NB4 (cell line): ENCODE data around the gene CA14.
"Not testable (repeated sequence)": the region's sequence is repeated elsewhere in the genome, so short reads cannot be mapped to it uniquely, and the experiment has no call there.

ENCODE experiments used
- MYC ChIP-seq: IDR thresholded peaks from 2 replicates; pipeline ENCODE4 v1.6.1; 2011; ENCODE audit warnings: low read depth, low read length
- TF ChIP-seq, protein P1 (sequence below): IDR thresholded peaks from one replicate; pipeline ENCODE4 v1.5.1; 2012; ENCODE audit warnings: low read depth, low read length
- TF ChIP-seq, protein P2 (sequence below): IDR thresholded peaks from 2 replicates; pipeline ENCODE4 v1.6.1; 2011; ENCODE audit warnings: low read depth, low read length

DNA sequence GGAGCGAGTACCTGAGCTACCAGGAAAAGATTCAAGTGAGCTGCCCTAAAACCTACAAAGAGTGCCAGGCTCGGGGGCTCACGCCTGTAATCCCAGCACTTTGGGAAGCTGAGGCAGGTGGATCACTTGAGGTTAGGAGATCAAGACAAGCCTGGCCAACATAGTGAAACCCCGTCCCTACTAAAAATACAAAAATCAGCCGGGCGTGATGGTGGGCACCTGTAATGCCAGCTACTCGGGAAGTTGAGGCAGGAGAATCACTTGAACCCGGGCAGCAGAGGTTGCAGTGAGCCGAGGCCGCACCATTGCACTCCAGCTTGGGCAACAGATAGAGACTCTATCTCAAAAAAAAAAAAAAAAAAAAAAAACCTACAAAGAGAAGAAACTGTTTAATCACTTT is 24.7 kb upstream of the CA14 start:
- TF ChIP-seq, protein P1, sequence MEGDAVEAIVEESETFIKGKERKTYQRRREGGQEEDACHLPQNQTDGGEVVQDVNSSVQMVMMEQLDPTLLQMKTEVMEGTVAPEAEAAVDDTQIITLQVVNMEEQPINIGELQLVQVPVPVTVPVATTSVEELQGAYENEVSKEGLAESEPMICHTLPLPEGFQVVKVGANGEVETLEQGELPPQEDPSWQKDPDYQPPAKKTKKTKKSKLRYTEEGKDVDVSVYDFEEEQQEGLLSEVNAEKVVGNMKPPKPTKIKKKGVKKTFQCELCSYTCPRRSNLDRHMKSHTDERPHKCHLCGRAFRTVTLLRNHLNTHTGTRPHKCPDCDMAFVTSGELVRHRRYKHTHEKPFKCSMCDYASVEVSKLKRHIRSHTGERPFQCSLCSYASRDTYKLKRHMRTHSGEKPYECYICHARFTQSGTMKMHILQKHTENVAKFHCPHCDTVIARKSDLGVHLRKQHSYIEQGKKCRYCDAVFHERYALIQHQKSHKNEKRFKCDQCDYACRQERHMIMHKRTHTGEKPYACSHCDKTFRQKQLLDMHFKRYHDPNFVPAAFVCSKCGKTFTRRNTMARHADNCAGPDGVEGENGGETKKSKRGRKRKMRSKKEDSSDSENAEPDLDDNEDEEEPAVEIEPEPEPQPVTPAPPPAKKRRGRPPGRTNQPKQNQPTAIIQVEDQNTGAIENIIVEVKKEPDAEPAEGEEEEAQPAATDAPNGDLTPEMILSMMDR, result not testable (repeated sequence)
- TF ChIP-seq MYC, result not testable (repeated sequence)
- TF ChIP-seq, protein P2, sequence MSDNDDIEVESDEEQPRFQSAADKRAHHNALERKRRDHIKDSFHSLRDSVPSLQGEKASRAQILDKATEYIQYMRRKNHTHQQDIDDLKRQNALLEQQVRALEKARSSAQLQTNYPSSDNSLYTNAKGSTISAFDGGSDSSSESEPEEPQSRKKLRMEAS, result not testable (repeated sequence)
